ENCODE results near the gene KCNMA1.

DNA sequence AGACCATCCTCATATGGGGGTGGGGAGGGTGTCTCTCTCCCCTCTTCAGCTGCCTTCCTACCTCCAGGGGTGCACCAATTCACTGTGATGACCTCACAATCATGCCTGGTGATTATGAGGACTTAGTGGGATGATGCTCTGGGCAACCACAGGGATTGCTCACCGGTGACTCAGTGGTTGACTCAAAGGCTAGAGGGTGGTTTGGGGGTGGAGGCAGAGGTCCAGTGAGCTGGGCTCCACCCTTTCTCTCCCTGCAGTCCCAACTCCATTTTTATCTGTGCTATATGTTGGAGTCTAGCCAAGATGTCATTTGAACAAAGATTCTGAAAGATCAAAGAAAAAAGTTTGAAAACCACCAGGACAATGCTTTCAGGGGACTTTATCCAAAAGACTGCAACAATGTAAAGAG, 286.9 kb downstream of the KCNMA1 start:
- TF ChIP-seq, protein P1, sequence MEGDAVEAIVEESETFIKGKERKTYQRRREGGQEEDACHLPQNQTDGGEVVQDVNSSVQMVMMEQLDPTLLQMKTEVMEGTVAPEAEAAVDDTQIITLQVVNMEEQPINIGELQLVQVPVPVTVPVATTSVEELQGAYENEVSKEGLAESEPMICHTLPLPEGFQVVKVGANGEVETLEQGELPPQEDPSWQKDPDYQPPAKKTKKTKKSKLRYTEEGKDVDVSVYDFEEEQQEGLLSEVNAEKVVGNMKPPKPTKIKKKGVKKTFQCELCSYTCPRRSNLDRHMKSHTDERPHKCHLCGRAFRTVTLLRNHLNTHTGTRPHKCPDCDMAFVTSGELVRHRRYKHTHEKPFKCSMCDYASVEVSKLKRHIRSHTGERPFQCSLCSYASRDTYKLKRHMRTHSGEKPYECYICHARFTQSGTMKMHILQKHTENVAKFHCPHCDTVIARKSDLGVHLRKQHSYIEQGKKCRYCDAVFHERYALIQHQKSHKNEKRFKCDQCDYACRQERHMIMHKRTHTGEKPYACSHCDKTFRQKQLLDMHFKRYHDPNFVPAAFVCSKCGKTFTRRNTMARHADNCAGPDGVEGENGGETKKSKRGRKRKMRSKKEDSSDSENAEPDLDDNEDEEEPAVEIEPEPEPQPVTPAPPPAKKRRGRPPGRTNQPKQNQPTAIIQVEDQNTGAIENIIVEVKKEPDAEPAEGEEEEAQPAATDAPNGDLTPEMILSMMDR (IDR thresholded peaks at IDR 0.05; ENCODE audit: poor library complexity, severe bottlenecking): no peak
- TF ChIP-seq, protein P2, sequence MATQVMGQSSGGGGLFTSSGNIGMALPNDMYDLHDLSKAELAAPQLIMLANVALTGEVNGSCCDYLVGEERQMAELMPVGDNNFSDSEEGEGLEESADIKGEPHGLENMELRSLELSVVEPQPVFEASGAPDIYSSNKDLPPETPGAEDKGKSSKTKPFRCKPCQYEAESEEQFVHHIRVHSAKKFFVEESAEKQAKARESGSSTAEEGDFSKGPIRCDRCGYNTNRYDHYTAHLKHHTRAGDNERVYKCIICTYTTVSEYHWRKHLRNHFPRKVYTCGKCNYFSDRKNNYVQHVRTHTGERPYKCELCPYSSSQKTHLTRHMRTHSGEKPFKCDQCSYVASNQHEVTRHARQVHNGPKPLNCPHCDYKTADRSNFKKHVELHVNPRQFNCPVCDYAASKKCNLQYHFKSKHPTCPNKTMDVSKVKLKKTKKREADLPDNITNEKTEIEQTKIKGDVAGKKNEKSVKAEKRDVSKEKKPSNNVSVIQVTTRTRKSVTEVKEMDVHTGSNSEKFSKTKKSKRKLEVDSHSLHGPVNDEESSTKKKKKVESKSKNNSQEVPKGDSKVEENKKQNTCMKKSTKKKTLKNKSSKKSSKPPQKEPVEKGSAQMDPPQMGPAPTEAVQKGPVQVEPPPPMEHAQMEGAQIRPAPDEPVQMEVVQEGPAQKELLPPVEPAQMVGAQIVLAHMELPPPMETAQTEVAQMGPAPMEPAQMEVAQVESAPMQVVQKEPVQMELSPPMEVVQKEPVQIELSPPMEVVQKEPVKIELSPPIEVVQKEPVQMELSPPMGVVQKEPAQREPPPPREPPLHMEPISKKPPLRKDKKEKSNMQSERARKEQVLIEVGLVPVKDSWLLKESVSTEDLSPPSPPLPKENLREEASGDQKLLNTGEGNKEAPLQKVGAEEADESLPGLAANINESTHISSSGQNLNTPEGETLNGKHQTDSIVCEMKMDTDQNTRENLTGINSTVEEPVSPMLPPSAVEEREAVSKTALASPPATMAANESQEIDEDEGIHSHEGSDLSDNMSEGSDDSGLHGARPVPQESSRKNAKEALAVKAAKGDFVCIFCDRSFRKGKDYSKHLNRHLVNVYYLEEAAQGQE (IDR thresholded peaks at IDR 0.05; ENCODE audit: borderline replicate concordance): no peak

Data from neural cell (in vitro differentiated cells).